ENCODE results near the gene TM9SF3.

Gene TM9SF3

DNA sequence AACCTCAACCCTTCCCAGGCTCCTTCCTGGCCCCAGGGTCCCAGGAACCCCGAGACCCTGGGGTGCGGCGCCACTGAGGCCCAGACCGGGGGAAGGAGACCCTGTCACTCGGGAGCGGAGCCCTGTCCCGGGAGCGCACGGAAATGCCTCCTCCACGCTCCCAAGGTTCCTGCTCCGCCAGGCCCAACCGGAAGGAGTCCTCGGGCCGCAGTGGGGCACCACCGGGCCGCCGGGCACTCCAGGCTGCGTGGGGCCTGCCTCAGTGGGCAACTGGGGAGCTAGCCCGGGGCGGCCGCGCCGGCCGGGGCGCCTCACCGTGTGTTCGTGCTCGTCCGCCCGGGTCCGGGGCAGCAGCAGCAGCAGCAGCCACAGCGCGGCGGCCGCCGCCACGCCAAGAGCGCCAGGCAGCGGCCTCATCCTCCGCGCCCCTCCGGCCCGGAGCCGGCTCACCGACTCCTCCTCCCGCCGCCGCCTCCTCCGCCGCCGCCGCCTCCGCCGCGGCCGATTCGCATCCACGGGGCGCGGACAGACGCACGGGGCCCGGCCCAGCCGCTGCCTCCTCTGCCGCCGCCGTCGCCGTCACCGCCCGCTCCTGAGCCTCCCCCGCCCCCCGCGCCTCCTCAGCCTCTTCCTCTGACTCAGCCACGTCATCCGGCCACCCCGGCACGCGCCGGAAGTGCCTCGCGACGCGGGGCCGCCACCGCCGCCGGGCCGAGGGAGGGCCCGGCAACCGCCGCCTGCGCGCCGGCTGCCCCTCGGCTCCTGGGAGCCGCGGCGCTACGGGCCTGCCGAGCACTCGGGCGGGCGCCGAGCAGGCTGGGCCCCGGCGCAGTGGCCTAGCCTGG is at the start of gene TM9SF3:
TSS of gene TM9SF3 (minus strand) at position 594 of the 845 bp plus-strand sequence. CDS start at position 417, 177 bp downstream.
- DNase-seq, result peak; percentile 94 to 98
- TF ChIP-seq POLR2A (IDR thresholded peaks at IDR 0.05; ENCODE audit: low read length) (peak; percentile 89), GATA1 (IDR thresholded peaks at IDR 0.05; ENCODE audit: low read depth, low read length) (no peak)

DNA sequence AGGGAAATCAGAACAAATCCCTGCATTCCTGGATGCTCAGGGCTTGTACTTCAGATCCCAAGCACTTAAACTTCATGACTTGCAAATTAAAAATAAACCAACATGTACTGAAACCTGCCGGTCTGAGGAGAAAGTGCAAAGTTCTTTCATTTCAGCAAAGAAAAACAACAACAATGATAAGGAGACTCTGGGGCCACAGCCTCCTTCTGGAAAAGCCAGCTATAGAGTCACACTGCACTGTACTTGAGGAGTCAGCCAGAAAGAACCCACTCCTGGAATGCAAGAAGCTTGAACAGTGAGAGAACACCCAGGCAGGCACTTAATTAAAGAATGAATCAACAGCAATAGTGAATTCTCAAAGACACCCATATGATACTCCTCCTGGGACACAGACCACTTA is 49.7 kb upstream of the TM9SF3 start:
- no peak for TF ChIP-seq POLR2A (IDR thresholded peaks at IDR 0.05; ENCODE audit: low read length)
- no peak for TF ChIP-seq GATA1 (IDR thresholded peaks at IDR 0.05; ENCODE audit: low read depth, low read length)
- peak in 1 of 2 experiments; percentile 22 for DNase-seq

DNA sequence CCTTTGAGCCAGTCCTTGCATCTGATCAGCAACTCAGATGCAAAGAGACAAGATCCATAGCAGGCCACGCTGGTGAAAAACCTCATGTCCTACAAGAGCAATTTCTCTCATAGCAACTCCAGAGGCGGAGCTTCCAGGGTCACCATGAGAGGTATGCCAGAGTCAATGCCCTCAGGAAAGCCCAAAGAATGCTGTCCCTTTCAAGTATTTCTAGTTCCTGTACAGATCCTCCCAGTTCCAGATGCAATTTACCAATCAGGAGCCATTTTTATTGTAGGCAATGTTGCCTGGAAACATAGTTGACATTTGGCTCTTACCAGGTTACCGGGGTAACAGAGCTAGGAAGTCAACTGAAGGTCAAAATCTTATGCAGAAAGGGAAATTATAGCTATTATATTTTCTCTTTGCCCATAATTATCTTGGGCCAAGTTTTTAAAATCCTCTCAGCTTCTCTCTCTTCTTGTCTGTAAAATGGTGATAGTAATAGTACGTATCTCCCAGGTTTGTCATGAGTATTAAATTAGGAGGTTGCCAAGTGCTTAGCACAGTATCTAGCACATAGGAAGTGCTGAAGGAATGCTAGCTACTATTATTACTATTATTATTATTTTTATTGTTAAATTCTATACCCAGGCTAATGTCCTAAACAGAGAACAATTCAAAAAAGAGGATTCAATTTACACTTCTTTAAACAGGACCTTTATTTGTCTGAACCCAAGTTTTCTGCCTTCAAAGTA is 46.3 kb upstream of the TM9SF3 start:
- DNase-seq, result peak in 1 of 2 experiments; percentile 44
- TF ChIP-seq GATA1 (IDR thresholded peaks at IDR 0.05; ENCODE audit: low read depth, low read length) (no peak), POLR2A (IDR thresholded peaks at IDR 0.05; ENCODE audit: low read length) (no peak)

DNA sequence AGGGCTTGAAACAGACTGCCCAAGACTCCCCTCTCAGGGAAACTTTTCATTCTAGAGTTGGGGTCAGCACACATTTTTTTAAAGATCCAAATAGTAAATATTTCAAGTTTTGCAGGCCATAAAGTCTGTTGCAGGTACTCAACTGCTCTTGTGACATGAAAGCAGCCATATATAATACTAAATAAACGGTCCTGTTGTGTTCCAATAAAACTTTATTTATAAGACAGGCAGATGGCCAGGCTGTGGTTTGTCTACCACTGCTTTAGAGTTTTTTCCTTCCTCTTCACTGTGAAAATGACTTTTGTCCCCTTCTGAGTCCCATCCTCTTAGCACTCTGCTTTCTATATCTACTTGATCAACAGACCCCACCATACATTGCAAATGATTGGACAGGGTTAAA is 40.5 kb upstream of the TM9SF3 start:
- TF ChIP-seq POLR2A (IDR thresholded peaks at IDR 0.05; ENCODE audit: low read length) (no peak), GATA1 (IDR thresholded peaks at IDR 0.05; ENCODE audit: low read depth, low read length) (no peak)
- DNase-seq, result no peak

DNA sequence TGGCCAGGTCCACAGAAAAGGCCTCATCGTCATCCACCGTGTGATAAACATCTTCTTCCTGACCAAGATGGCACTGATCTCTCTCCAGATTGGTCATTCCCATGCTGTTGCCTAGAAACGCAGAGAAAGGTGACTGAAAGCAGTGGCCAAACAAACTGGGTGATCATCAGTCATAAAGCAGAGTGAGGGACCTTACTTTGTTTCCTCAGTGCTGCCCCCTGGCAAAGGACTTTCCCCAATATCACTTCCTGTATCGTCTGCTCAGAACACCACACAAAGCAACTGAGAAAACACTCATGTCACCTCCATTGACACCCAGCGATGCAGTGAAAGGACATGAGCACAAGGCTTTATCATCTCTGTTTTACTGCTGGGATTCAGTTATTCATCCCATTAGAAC is 40.0 kb upstream of the TM9SF3 start:
- TF ChIP-seq POLR2A (IDR thresholded peaks at IDR 0.05; ENCODE audit: low read length) (no peak), GATA1 (IDR thresholded peaks at IDR 0.05; ENCODE audit: low read depth, low read length) (no peak)
- peak; percentile 58 to 67 for DNase-seq

- no peak for TF ChIP-seq GATA1 (IDR thresholded peaks at IDR 0.05; ENCODE audit: low read depth, low read length)
- TF ChIP-seq POLR2A (IDR thresholded peaks at IDR 0.05; ENCODE audit: low read length), result no peak
- DNase-seq, result no peak
These were observed 38.4 kb upstream of the TM9SF3 start for GRCh38 chr10:96625173-96625572.

DNA sequence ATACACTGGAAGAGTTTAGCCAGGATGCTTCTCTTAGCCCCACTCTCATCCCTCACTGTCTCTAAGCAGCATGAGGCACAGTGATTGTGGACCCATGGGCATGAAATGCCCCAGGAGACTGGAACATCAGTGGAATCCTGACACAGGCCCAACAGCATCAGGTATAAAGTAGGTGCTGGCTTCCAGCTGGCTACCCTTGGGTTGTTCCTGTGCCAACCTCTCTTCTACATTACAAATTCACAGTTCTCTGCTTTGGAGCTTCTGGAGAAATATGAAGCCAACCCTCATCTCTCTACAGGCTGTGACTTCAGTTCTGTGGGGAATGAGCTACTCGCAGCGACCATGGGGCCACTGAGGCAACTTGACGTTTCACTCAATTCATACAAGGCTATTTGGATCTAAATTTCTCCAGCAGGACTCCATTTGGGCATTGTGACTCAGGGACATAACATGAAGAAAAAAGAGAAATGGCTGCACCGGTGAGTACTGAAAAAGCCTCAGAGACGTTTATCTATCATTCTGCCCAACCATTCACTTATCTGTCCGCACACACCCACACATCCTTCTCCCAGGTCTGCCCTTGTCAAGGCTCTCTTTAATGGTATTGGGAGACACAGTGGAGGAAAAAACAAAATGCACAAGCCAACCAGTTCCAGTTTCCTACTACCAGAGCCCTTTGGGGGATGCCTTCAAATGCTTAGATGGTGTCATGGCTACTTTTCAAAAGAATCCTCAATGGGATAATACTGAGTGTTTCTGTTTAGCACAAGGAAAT is 35.4 kb upstream of the TM9SF3 start:
- TF ChIP-seq GATA1 (IDR thresholded peaks at IDR 0.05; ENCODE audit: low read depth, low read length) (peak; percentile 47), POLR2A (IDR thresholded peaks at IDR 0.05; ENCODE audit: low read length) (peak; percentile 47)
- DNase-seq, result peak; percentile 89 to 96

- TF ChIP-seq POLR2A (IDR thresholded peaks at IDR 0.05; ENCODE audit: low read length) (no peak), GATA1 (IDR thresholded peaks at IDR 0.05; ENCODE audit: low read depth, low read length) (no peak)
- DNase-seq, result peak; percentile 60 to 78
These were observed 33.3 kb upstream of the TM9SF3 start for GRCh38 chr10:96619796-96620773.

DNA sequence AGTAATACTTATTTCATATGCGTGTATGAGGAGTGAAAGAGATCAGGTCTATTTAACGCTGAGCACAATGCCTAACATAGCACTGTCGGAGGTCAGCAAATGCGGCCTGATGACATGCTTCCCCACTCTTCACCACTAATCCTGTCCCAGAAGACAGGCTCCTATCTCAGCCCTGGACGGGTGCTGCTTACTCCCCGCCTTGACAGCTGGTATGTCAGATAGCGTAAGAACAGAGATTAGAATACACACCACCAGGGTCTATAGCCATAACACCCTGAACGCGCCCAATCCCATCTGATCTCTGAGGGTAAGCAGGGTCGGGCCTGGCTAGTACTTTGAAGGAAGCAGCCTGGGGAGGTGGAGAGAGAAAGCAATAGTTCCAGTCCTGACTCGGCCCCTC is 32.3 kb upstream of the TM9SF3 start:
- peak; percentile 92 for TF ChIP-seq POLR2A (IDR thresholded peaks at IDR 0.05; ENCODE audit: low read length)
- peak; percentile 95 for TF ChIP-seq GATA1 (IDR thresholded peaks at IDR 0.05; ENCODE audit: low read depth, low read length)
- peak; percentile 97 to 100 for DNase-seq

DNA sequence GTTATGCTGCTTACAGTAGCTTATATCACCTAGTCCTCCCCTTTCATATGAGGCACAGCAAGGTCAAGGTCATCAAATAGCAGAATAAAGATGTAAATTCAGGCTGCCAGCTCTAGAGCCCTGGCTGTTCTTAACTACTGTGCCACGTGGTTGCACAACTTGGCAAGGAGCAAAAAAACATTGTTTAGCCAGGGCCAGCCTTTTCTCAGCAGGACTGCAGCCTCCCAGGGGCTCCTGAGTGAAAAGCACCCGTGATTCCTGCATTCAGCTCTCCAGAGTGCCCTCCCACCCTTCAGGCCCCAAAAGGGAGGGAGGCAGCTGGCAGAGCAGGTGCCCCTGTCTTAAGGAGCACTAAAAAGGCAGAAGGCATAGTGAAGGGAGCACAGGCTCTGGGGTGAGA is 31.8 kb upstream of the TM9SF3 start:
- TF ChIP-seq GATA1 (IDR thresholded peaks at IDR 0.05; ENCODE audit: low read depth, low read length) (no peak), POLR2A (IDR thresholded peaks at IDR 0.05; ENCODE audit: low read length) (no peak)

DNA sequence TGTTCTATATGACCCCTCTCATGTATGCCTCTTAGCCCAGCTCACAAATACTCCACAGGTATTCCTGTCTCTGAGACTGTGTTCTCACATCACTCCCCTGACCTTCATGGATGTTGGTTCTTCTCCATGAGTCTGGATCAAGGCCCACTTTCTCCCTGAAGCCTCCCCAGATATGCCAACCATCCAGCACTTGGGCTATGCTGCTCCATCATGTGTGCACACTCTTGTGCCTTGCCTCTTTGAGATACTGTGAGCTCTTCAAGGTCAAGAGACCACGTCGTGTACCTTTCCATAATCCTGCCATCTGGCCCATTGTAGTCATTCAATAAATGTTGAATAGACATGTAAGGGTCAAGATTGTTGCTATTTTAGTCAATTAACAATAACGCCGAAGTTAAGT is 30.1 kb upstream of the TM9SF3 start:
- TF ChIP-seq POLR2A (IDR thresholded peaks at IDR 0.05; ENCODE audit: low read length) (no peak), GATA1 (IDR thresholded peaks at IDR 0.05; ENCODE audit: low read depth, low read length) (no peak)
- DNase-seq, result no peak

More for the DNA sequence above, 31.8 kb upstream of the TM9SF3 start:
- peak in 1 of 2 experiments; percentile 88 for DNase-seq

- peak; percentile 95 to 98 for DNase-seq
- TF ChIP-seq POLR2A (IDR thresholded peaks at IDR 0.05; ENCODE audit: low read length) (no peak), GATA1 (IDR thresholded peaks at IDR 0.05; ENCODE audit: low read depth, low read length) (no peak)
These were observed 27.7 kb upstream of the TM9SF3 start for GRCh38 chr10:96614515-96614914.

GRCh38 chr10:96613576-96613975 is 26.8 kb upstream of the TM9SF3 start:
- DNase-seq, result peak; percentile 50 to 67
- no peak for TF ChIP-seq GATA1 (IDR thresholded peaks at IDR 0.05; ENCODE audit: low read depth, low read length)
- no peak for TF ChIP-seq POLR2A (IDR thresholded peaks at IDR 0.05; ENCODE audit: low read length)
